ENCODE measurements around the gene PALM3.
"Not testable (repeated sequence)": the region's sequence is repeated elsewhere in the genome, so short reads cannot be mapped to it uniquely, and the experiment has no call there.

Gene PALM3

GRCh38 chr19:14030997-14031718 lies 30.7 kb downstream of the PALM3 start:
- no peak for DNase-seq

GRCh38 chr19:14028901-14029300 lies 33.0 kb downstream of the PALM3 start:
- DNase-seq: no peak

DNA sequence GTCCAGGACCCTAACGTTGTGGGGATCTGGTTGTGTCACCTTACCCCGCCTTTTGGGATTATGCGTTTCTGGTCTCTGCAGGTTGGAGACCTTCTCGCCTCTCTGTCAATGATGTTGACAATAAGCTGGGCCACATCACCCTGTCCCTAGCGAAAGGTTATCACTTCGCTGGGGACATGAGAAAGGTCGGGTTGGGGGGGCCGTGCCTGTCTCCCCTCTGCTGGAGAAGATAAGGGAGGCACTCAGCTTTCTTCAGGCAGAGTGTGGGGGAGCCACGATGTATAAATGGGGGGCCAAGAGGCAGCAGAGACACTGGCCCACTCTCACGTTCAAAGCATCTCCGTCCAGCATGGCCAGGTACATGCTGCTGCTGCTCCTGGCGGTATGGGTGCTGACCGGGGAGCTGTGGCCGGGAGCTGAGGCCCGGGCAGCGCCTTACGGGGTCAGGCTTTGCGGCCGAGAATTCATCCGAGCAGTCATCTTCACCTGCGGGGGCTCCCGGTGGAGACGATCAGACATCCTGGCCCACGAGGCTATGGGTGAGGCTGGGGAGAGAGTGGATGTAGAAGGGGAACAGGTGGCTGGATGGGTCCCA lies 33.9 kb downstream of the PALM3 start, which contains the start of gene RLN3:
Gene RLN3, plus strand, starts transcription at position 293 of the 595 bp plus-strand sequence. Its CDS starts 57 bp downstream, at position 350.
- no peak for DNase-seq

DNA sequence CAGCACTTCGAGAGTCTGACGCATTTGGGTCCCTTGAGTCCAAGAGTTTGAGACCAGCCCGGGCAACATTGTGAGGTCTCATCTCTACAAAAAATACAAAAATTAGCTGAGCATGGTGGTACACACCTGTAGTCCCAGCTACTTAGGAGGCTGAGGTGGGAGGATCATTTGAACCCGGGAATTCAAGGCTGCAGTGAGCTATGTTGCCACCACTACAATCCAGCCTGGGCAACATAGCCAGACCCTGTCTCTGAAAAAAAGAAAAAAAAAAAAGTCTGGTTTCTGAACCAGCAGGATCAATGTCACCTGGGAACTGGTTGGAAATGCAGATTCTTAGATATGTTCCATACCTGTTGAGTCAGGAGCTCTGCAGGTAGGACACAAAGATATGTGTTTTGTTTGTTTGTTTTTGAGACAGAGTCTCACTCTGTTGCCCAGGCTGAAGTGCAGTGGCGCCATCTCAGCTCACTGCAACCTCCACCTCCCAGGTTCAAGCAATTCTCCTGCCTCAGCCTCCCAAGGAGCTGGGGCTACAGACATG lies 35.2 kb downstream of the PALM3 start:
- DNase-seq: not testable (repeated sequence)

GRCh38 chr19:14023404-14024235 lies 38.3 kb downstream of the PALM3 start:
- peak; percentile 47 for DNase-seq

GRCh38 chr19:14022469-14022868 lies 39.4 kb downstream of the PALM3 start:
- no peak for DNase-seq

DNA sequence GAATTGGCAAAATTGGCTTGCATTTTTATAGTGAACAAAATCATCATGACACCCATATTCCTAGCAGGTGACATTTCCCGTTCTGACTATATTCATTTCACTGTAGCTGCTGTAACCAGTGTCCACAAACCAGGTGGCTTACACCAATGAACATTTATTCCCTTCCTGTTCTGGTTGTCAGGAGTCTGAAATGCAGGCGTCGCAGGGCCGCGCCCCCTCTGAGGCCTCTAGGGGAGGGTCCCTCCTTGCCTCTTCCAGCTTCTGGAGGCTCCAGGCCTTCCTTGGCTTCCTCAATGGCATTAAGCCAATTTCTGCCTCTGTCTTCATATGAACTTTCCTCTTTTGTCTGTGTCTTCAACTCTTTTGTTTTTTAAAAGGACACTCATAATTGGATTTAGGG lies 40.4 kb downstream of the PALM3 start:
- no peak for DNase-seq

GRCh38 chr19:14019739-14020138 lies 42.1 kb downstream of the PALM3 start:
- DNase-seq: not testable (repeated sequence)

- no peak for DNase-seq
Observed at GRCh38 chr19:14019100-14019499, 42.8 kb downstream of the PALM3 start.

GRCh38 chr19:14015524-14016035 lies 46.3 kb downstream of the PALM3 start:
- no peak for DNase-seq

GRCh38 chr19:14012378-14012915 lies 49.4 kb downstream of the PALM3 start:
- no peak for DNase-seq

- DNase-seq: no peak
Observed at GRCh38 chr19:14006766-14007562, 54.9 kb downstream of the PALM3 start.

GRCh38 chr19:14006085-14006765 lies 55.7 kb downstream of the PALM3 start, which contains the start of gene RFX1:
Gene RFX1 (minus strand): TSS chr19:14006320. CDS start chr19:13993843, 12,477 bp downstream.
- peak; percentile 100 for DNase-seq

DNA sequence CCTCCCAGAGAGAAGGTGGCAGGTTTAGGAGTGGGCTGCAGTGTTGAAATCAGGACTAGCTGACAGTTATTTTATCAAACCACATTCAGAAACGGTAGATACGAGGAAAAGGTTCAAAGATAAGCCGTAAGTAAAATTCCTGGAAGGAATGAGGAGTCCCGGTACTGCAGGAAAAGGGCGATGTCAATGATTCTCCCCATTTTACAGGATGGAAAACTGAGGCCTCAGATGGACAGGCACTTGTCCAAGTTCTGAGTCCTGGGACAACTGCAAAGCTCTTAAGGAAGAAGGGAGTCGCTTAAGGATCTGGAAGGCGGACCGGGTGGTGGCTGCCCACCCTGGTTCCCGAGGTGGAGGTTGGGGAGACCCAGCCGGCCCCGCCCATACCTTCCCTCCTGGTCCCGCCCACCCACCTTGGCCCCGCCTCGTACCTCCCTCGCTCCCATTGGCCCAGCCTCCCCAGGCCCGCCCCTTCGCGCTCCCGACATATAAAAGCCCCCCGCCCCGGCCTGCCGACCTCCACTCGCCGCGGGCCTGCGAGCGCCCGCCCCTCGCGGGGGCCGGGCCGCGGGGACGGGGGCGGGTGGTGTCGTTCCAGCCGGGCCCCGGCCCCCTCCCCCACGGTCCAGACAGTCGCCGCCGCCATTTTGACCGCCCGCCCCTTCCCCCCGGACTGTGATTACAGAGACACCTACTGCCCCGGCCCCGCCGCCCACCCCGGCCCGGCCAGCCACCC lies 56.4 kb downstream of the PALM3 start:
- peak; percentile 95 for DNase-seq

GRCh38 chr19:14004619-14005348 lies 57.1 kb downstream of the PALM3 start:
- DNase-seq: no peak
